Mammary epithelial cell (primary cell): ENCODE measurements around the gene MAPKBP1.

ENCODE experiments used
- CTCF ChIP-seq, 2 donors: IDR thresholded peaks in 1 of 2; conservative IDR thresholded peaks in 1 of 2; 2 replicates each; pipeline ENCODE4 v1.5.1; 2011 to 2012; ENCODE audit warnings: inconsistent platforms in 2 of 2, low read length in 2 of 2, mild to moderate bottlenecking in 2 of 2, control low read depth in 1 of 2, low read depth in 1 of 2; ENCODE audit not compliant: insufficient read depth in 1 of 2; ENCODE audit errors: extremely low read depth in 1 of 2
- EZH2 ChIP-seq: IDR thresholded peaks from 2 replicates; pipeline ENCODE4 v1.6.1; 2012; ENCODE audit warnings: low read length, inconsistent platforms, borderline replicate concordance

- no peak for TF ChIP-seq CTCF (conservative IDR thresholded peaks at IDR 0.05 in 1 of 2, IDR thresholded peaks at IDR 0.05 in 1 of 2; ENCODE audit: extremely low read depth in 1 of 2, insufficient read depth in 1 of 2, low read depth in 1 of 2, low read length in 2 of 2)
- no peak for TF ChIP-seq EZH2
These were observed 27.7 kb downstream of the MAPKBP1 start for GRCh38 chr15:41801850-41802455.
